ENCODE measurements around the gene ADK. TPM values are rescaled to one million over a fixed set of nuclear protein-coding genes. Genes with fewer than 3 reads are reported as not detected.
A peak's percentile ranks its signal among the peaks of the same experiment; 100 is the strongest.

Gene ADK
- total RNA-seq, 1 donor from 2014 or later = 40.2 TPM

- no peaks in the 10 kb centered on the region for H3K36me3 ChIP-seq
- TF ChIP-seq CTCF (IDR thresholded peaks at IDR 0.05) = no peak
- ATAC-seq = no peak
These were observed 154.7 kb downstream of the ADK start for GRCh38 chr10:74305730-74306129.

GRCh38 chr10:74306227-74306982 is 155.4 kb downstream of the ADK start:
- no peaks in the 10 kb centered on the region for H3K9me3 ChIP-seq
- H3K27me3 ChIP-seq (ENCODE audit: low read depth) = no peaks in the 10 kb centered on the region
- ATAC-seq (no peak), DNase-seq (no peak)
- no peak for TF ChIP-seq CTCF (IDR thresholded peaks at IDR 0.05)
- no peak overlapping the region for H3K4me3 ChIP-seq
- no peak overlapping the region for H3K27ac ChIP-seq
- no peaks in the 10 kb centered on the region for H3K4me1 ChIP-seq
- intact Hi-C loops (cut with DNase I) = no loop called here
- no peaks in the 10 kb centered on the region for H3K36me3 ChIP-seq

More at GRCh38 chr10:74305730-74306129, 154.7 kb downstream of the ADK start:
- intact Hi-C loops (cut with DNase I) = no loop called here
- Histone ChIP-seq H3K9me3 (no peaks in the 10 kb centered on the region), H3K4me1 (no peaks in the 10 kb centered on the region), H3K27ac (no peak overlapping the region), H3K27me3 (ENCODE audit: low read depth) (no peaks in the 10 kb centered on the region), H3K4me3 (no peak overlapping the region)
- no peak for DNase-seq

- intact Hi-C loops (cut with DNase I) = no loop called here
- DNase-seq (no peak), ATAC-seq (no peak)
- H3K9me3 ChIP-seq = no peaks in the 10 kb centered on the region
- no peak overlapping the region for H3K27ac ChIP-seq
- H3K4me3 ChIP-seq = no peak overlapping the region
- H3K4me1 ChIP-seq = no peaks in the 10 kb centered on the region
- no peaks in the 10 kb centered on the region for H3K36me3 ChIP-seq
- H3K27me3 ChIP-seq (ENCODE audit: low read depth) = no peaks in the 10 kb centered on the region
- no peak for TF ChIP-seq CTCF (IDR thresholded peaks at IDR 0.05)
These were observed 156.1 kb downstream of the ADK start for GRCh38 chr10:74307061-74307651.

- intact Hi-C loops (cut with DNase I) = no loop called here
- no peak for ATAC-seq
- no peak for DNase-seq
These were observed 159.7 kb downstream of the ADK start for GRCh38 chr10:74310652-74311257.

GRCh38 chr10:74314166-74314565 is 163.1 kb downstream of the ADK start:
- ATAC-seq (no peak), DNase-seq (no peak)
- intact Hi-C loops (cut with DNase I) = no loop called here
- Histone ChIP-seq H3K27me3 (ENCODE audit: low read depth) (no peaks in the 10 kb centered on the region), H3K4me1 (peaks cover 4% of the 10 kb centered on the region), H3K4me3 (peak overlapping the region; percentile 31), H3K9me3 (peaks cover 1% of the 10 kb centered on the region), H3K36me3 (no peaks in the 10 kb centered on the region), H3K27ac (no peak overlapping the region)
- no peak for TF ChIP-seq CTCF (IDR thresholded peaks at IDR 0.05)

More at GRCh38 chr10:74310652-74311257, 159.7 kb downstream of the ADK start:
- no peak overlapping the region for H3K4me3 ChIP-seq
- no peaks in the 10 kb centered on the region for H3K27me3 ChIP-seq (ENCODE audit: low read depth)
- no peak for TF ChIP-seq CTCF (IDR thresholded peaks at IDR 0.05)
- peaks cover 4% of the 10 kb centered on the region for H3K4me1 ChIP-seq
- H3K36me3 ChIP-seq = no peaks in the 10 kb centered on the region
- H3K27ac ChIP-seq = no peak overlapping the region
- no peaks in the 10 kb centered on the region for H3K9me3 ChIP-seq
